ENCODE measurements around the gene KRT83.

KRT83 gene

DNA sequence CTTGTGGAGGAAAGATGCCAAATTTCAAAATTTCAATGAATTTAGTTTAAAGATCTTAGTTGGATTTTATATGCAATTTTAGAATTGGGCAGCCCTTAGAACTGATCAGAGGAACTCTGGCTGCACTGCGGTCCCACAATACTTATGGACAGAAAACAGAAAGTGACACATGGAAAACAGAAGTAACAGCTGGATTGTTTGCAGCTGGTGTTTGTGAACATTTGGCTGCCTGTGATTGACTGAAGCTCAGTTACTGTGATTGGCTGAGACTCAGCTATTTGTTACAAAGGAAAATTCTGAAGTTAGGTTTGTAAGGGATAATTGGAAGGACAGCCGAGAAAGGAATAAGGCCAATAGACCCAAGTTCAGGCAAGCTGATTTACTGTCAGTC lies 56.8 kb downstream of the KRT83 start:
- TF ChIP-seq POLR2AphosphoS5 (IDR thresholded peaks at IDR 0.05; ENCODE audit: low read depth) (no peak), GABPA (IDR thresholded peaks at IDR 0.05; ENCODE audit: low read depth) (no peak), SPI1 (IDR thresholded peaks at IDR 0.05; ENCODE audit: borderline replicate concordance, low read depth) (no peak)
- TF ChIP-seq, protein P1, sequence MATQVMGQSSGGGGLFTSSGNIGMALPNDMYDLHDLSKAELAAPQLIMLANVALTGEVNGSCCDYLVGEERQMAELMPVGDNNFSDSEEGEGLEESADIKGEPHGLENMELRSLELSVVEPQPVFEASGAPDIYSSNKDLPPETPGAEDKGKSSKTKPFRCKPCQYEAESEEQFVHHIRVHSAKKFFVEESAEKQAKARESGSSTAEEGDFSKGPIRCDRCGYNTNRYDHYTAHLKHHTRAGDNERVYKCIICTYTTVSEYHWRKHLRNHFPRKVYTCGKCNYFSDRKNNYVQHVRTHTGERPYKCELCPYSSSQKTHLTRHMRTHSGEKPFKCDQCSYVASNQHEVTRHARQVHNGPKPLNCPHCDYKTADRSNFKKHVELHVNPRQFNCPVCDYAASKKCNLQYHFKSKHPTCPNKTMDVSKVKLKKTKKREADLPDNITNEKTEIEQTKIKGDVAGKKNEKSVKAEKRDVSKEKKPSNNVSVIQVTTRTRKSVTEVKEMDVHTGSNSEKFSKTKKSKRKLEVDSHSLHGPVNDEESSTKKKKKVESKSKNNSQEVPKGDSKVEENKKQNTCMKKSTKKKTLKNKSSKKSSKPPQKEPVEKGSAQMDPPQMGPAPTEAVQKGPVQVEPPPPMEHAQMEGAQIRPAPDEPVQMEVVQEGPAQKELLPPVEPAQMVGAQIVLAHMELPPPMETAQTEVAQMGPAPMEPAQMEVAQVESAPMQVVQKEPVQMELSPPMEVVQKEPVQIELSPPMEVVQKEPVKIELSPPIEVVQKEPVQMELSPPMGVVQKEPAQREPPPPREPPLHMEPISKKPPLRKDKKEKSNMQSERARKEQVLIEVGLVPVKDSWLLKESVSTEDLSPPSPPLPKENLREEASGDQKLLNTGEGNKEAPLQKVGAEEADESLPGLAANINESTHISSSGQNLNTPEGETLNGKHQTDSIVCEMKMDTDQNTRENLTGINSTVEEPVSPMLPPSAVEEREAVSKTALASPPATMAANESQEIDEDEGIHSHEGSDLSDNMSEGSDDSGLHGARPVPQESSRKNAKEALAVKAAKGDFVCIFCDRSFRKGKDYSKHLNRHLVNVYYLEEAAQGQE (IDR thresholded peaks at IDR 0.05; ENCODE audit: insufficient replicate concordance, low read depth): no peak
- TF ChIP-seq, protein P2, sequence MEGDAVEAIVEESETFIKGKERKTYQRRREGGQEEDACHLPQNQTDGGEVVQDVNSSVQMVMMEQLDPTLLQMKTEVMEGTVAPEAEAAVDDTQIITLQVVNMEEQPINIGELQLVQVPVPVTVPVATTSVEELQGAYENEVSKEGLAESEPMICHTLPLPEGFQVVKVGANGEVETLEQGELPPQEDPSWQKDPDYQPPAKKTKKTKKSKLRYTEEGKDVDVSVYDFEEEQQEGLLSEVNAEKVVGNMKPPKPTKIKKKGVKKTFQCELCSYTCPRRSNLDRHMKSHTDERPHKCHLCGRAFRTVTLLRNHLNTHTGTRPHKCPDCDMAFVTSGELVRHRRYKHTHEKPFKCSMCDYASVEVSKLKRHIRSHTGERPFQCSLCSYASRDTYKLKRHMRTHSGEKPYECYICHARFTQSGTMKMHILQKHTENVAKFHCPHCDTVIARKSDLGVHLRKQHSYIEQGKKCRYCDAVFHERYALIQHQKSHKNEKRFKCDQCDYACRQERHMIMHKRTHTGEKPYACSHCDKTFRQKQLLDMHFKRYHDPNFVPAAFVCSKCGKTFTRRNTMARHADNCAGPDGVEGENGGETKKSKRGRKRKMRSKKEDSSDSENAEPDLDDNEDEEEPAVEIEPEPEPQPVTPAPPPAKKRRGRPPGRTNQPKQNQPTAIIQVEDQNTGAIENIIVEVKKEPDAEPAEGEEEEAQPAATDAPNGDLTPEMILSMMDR (IDR thresholded peaks at IDR 0.05; ENCODE audit: insufficient read depth, low read length): no peak
- Histone ChIP-seq H3K4me3 (replicated peaks; ENCODE audit: insufficient read depth, low read length) (no peak overlapping the region), H3K27ac (replicated peaks) (no peak overlapping the region), H3K27me3 (ENCODE audit: insufficient read depth, poor library complexity, severe bottlenecking) (peaks cover 5% of the 10 kb centered on the region)
- DNase-seq (ENCODE audit: low read depth in 1 of 2, low spot score in 1 of 2): no peak
